H1 (cell line): ENCODE data around the gene TBC1D22B. TPM values are rescaled to one million over a fixed set of nuclear protein-coding genes. Genes with fewer than 3 reads are reported as not detected.

Source experiments
- PHF8 ChIP-seq: fragments of 200-600 bp; sonication (generic); conservative IDR thresholded peaks from 2 replicates; pipeline ENCODE4 v1.7.1; 2012; ENCODE audit warnings: low read depth, mild to moderate bottlenecking, inconsistent platforms, low read length, moderate library complexity
- polyA plus RNA-seq, 7 experiments: library from polyadenylated mRNA; depleted of rRNA in 3 of 7; stranded (reverse) in 5 of 7; unstranded in 2 of 7; fragments of >200 nt in 5 of 7; fragments of 200-250 nt in 2 of 7; gene quantifications; 1 replicate in 5 of 7; 2 replicates in 1 of 7; 4 replicates in 1 of 7; pipeline versions ENCODE4 v1.2.1 to v1.2.3, GENCODE V29; 2011 to 2013; ENCODE audit warnings: missing spikeins in 2 of 7, mixed read lengths in 2 of 7
- total RNA-seq: library from RNA; stranded (reverse); fragmentation: NEBNext Ultra II Directional; extraction: Animal tissue kit (Norgen Biotek cat#: 25700); gene quantifications from 2 replicates; pipeline ENCODE4 v1.2.1, GENCODE V29; 2021

Gene TBC1D22B
- total and polyA plus RNA-seq, 2 of the 8 experiments (the other 6 are each of a cell fraction or from before 2014, with no cell fraction given), result 10.1 to 17.4 TPM

DNA sequence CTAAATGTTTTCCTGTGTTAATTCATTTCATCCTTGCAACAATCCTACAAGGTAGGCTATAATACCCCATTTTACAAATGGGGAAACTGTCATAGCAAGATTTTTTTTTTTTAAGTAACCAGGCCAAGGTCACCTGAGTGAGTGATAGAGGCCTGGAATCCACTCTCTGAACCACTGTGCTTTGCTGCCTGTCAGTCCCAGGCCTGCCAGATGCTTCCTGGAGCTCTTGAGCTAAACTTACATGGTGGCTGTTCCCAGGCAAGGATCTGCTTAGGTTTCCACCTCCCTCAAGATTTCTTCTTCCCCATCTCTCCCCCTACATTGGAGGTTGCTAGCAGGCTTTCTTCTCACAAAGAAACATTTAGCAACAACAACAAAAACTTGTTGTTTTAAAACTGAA lies 63.5 kb downstream of the TBC1D22B start (continued):
- TF ChIP-seq PHF8, result no peak
- TF ChIP-seq, all 59 proteins: peak for 0
